COLO668 (cell line): ENCODE measurements around the gene MARCHF4.

Experiments
- DNase-seq: peaks from one replicate; lab custom pipeline; 2025; ENCODE audit not compliant: unreplicated experiment; lab: John Stamatoyannopoulos, UW

MARCHF4 gene

GRCh38 chr2:216351172-216351925, 20.9 kb downstream of the MARCHF4 start:
- no peak for DNase-seq

DNA sequence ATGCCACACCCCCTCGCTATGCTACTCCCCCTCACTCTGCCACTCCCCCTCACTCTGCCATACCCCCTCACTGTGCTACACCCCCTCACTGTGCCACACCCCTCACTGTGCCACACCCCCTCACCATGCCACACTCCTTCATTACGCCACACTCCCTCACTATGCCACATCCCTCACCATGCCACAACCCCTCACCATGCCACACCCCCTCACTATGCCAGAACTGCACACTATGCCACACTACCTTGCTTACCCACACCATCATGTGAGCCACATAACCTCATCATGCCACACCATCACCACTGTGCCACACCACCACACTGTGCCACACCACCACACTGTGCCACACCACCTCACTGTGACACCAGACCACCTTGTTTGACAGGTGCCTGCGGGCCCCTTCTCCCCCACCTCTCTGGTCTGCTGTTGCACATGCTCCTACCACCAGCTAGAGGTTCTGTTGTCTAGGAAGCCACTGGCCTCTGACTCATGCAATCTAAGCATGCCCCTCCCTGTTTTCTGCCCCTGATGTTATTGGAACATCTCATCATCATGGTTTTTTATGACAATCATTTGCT, 22.0 kb downstream of the MARCHF4 start:
- no peak for DNase-seq

DNA sequence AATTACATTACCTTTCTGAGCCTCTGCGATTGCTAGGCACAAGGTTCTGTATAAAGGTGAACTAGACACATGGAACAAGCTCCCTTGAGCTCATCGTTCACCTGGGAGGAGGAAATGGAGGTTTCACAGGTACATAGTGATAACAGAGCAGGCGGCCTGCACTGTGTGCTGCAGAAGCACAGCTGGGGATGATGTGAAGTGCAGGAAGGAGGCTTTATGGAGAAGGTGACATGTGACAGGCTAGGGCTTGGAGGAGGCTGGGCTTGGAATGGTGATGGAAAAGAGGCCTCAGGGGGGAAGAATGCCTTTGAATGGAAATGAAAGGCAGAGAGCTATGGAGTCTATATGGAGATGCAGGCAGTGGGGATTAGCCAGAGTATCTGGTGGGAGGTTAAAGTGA, 22.9 kb downstream of the MARCHF4 start:
- DNase-seq, result no peak

DNA sequence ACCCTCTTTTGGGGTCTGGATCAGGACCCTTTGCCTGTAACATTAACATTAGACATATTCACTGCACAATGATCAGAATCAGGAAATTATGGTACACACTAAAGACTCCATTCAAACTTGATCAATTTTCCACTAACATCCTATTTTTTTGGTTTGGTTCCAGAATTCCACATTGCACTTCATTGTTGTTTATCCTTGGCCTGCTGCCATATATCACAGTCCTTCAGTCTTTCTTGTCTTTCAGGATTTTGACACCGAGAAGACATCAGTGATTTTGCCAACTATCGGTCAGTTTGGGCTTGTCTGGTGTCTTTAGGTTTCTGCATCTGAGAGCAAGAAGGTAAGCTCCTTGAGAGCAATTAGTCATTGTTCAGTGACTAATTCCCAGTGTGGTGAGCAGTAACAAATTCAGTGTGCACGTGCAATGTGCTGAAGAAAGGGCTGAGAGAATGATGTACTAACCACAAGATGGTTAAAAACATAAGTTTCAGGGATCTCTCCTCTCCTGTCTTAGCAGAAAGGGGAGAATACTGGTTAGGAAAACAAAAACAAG, 23.5 kb downstream of the MARCHF4 start:
- DNase-seq, result no peak

GRCh38 chr2:216346781-216347180, 25.5 kb downstream of the MARCHF4 start:
- DNase-seq, result no peak

GRCh38 chr2:216345846-216346245, 26.4 kb downstream of the MARCHF4 start:
- DNase-seq, result no peak

DNA sequence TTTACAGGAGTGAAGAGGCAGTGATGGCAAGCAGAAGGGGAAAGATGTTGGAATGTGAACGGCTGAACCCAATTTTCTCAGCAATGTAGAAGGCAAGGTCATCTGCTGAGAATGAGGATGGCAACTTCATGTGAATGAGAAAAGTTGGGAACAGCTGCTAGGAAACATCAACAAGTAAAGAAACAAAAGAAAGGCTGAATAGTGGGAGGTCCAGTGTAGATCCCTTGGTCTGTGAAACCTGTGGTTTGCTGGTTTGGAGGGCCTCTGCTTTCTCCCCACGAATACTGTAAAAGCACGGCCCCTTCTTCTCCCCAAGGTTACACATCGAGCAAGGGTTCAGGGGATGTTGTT, 27.4 kb downstream of the MARCHF4 start:
- no peak for DNase-seq

- no peak for DNase-seq
These were observed 27.9 kb downstream of the MARCHF4 start for GRCh38 chr2:216344206-216344949.

GRCh38 chr2:216343221-216343980, 28.9 kb downstream of the MARCHF4 start:
- no peak for DNase-seq

- DNase-seq, result no peak
These were observed 31.2 kb downstream of the MARCHF4 start for GRCh38 chr2:216341121-216341520.

DNA sequence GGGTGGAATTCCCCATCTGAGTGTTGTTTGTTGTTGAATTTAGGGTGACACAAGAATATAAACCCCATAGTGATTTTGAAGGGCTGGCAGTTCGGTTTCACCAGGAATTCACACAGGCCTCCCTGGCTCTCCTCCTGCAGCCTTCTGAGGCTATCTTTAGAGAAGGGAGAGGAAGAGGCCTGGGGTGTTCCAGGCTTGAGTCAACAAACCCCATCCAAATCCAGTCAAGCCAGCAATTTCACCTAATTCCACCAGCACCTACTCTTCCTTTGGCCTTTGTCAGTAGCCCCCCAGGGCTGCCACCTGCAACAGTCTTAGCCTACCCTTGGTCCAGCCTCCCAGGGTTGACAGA, 32.0 kb downstream of the MARCHF4 start:
- no peak for DNase-seq

- peak; percentile 37 for DNase-seq
These were observed 32.6 kb downstream of the MARCHF4 start for GRCh38 chr2:216339456-216340279.

GRCh38 chr2:216335252-216335651, 37.0 kb downstream of the MARCHF4 start:
- no peak for DNase-seq

- DNase-seq, result no peak
These were observed 43.9 kb downstream of the MARCHF4 start for GRCh38 chr2:216328347-216328746.

DNA sequence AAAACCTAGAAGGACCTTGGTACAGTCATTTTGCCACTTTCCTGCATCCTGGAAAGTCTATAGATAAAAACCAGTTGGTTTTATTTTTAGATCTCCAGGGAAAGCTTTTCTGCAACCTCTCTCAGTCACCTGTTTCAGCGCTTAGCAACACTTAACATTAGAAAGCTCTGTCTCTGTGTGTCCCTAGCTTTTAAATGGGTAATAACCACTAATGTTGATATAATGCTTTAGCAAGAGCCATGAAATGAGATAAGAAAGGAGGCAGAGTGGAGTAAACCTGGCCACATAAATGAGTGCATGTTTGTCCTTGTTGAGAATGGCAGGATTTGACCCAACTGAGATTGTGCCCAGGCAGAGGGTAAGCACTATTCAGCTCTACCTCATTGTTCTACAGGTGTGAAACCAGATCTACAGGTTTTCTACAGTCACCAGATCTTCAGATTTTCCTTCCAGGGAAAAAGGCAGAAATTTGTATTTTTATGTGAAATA, 44.8 kb downstream of the MARCHF4 start:
- no peak for DNase-seq
